Activated T-cell treated with anti-CD3 and anti-CD28 coated beads, Interleukin-2, amount 50 U/mL, for 24 hours (primary cell): ENCODE measurements around the gene PGM5.
"Not testable (repeated sequence)": the region's sequence is repeated elsewhere in the genome, so short reads cannot be mapped to it uniquely, and the experiment has no call there.

Experiments
- DNase-seq: peaks from one replicate; pipeline ENCODE4 v3.0.0-alpha.2; 2020
- H3K27ac Mint-ChIP-seq: 2 replicates; pipeline ENCODE4 v1.8.0; 2020; ENCODE audit warnings: mild to moderate bottlenecking, mixed read lengths
- H3K27me3 Mint-ChIP-seq: 2 replicates; pipeline ENCODE4 v1.8.0; 2020; ENCODE audit warnings: mixed read lengths
- H3K36me3 Mint-ChIP-seq: 2 replicates; pipeline ENCODE4 v1.8.0; 2020; ENCODE audit warnings: low read depth, mixed read lengths
- H3K4me1 Mint-ChIP-seq: 2 replicates; pipeline ENCODE4 v1.8.0; 2020; ENCODE audit warnings: low read depth, mixed read lengths
- H3K4me3 Mint-ChIP-seq: 2 replicates; pipeline ENCODE4 v1.8.0; 2020; ENCODE audit warnings: mild to moderate bottlenecking, moderate library complexity, mixed read lengths
- H3K9me3 Mint-ChIP-seq: 2 replicates; pipeline ENCODE4 v1.8.0; 2020; ENCODE audit warnings: mixed read lengths

PGM5 gene

GRCh38 chr9:68343992-68344391 is 12.4 kb upstream of the PGM5 start:
- H3K27me3 Mint-ChIP-seq, H3K27ac Mint-ChIP-seq, H3K9me3 Mint-ChIP-seq, H3K4me3 Mint-ChIP-seq, DNase-seq, H3K4me1 Mint-ChIP-seq, H3K36me3 Mint-ChIP-seq: not testable (repeated sequence)

DNA sequence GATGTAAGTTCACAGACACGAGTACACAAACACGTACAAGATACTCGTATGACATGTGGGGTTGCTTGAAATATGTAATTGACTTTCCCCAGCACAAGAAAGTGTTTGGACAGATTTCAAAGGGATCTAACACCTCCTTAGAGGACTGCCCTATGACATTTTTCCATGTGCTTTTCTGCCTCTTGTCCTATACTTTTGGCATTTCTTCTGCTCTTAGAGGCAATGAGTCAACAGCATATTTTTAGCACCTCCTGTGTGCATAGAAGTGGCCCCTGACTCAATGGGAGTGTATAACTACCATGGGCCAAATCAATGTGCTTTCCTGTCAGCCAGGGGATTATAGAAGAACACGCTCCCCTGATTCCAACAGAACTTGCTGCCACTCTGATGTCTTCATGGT is 4.7 kb upstream of the PGM5 start:
- not testable (repeated sequence) for H3K36me3 Mint-ChIP-seq, H3K9me3 Mint-ChIP-seq, H3K4me1 Mint-ChIP-seq, H3K27ac Mint-ChIP-seq, DNase-seq, H3K4me3 Mint-ChIP-seq
- H3K27me3 Mint-ChIP-seq: peaks cover 21% of the 10 kb centered on the region

- Mint-ChIP-seq H3K4me3 (peak overlapping the region; percentile 60), H3K27me3 (peaks cover 29% of the 10 kb centered on the region)
- not testable (repeated sequence) for DNase-seq, H3K9me3 Mint-ChIP-seq, H3K36me3 Mint-ChIP-seq, H3K4me1 Mint-ChIP-seq, H3K27ac Mint-ChIP-seq
Observed at GRCh38 chr9:68355993-68356379, 425 bp upstream of the PGM5 start.

DNA sequence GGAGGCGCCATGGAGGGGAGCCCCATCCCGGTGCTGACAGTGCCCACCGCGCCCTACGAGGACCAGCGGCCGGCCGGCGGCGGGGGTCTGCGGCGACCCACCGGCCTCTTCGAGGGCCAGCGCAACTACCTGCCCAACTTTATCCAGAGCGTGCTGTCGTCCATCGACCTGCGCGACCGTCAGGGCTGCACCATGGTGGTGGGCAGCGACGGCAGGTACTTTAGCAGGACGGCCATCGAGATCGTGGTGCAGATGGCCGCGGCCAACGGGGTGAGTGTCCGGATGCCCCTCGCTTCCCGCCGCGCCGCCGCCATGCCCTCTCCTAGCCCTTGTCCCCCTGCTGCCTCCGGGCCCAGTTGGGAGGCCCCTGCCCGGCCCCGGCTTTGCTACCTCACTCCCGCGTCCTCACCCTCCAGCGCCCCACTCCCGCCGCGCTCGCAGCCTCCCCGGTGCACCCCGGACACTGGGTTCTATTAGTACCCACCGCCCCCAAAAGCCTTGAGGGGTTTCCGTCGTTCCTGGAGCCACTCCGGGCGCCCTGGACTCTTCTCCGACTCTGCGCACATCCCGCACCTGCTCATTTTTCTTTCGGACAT is 806 bp downstream of the PGM5 start:
- H3K27me3 Mint-ChIP-seq: peaks cover 29% of the 10 kb centered on the region
- not testable (repeated sequence) for H3K4me3 Mint-ChIP-seq, H3K27ac Mint-ChIP-seq, DNase-seq, H3K4me1 Mint-ChIP-seq, H3K9me3 Mint-ChIP-seq, H3K36me3 Mint-ChIP-seq

DNA sequence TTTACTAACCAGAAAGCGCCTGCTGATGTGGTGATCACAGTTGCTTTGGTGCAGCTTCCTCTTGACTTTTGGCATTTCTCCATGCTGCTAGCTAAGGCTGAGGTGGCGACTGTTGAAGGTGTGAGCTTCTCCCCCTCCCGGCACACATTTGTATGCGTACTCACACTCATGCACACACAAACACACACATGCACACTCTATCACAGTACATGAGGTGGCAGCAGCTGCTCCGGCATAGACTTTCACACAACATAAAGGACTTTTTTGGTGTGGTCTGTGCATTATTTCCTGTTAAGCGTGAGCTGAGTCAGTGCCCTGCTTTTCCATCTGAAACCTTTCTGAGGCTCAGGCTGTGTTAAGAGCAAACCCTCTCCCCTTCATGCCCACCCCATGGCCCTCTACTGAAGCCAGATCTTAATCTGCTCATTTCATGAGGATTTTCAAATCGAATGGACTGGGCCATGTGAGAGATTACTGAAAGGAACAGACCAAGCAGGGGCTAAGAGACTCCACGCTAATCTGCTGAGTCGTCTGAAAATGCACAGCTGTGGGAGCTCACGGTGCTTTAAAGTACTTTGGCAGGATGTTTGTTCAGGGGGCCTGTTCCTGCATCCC is 10.6 kb downstream of the PGM5 start:
- not testable (repeated sequence) for H3K27ac Mint-ChIP-seq, H3K4me3 Mint-ChIP-seq, H3K27me3 Mint-ChIP-seq, H3K36me3 Mint-ChIP-seq, H3K9me3 Mint-ChIP-seq, H3K4me1 Mint-ChIP-seq
- peak; percentile 32 for DNase-seq

DNA sequence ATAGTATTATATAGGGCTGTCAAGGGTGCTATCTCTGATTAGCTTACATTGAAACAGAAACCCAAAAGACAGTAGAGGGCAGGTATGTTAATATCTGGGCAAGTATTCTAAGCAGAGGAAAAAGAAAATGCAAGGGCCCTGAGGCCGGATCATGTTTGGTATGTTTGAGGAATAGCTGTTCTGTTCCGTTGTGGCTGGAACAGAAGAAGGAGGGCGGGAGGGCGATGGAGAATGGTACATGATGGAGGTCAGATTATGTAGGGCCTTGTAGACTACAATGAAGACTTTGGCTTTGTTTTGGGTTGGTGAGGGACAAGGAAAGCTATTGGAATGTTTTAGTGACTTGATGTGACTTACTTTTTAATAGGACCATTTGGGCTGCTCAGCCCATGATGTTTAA is 19.4 kb downstream of the PGM5 start:
- not testable (repeated sequence) for H3K27me3 Mint-ChIP-seq, H3K36me3 Mint-ChIP-seq

GRCh38 chr9:68377723-68378122 is 21.3 kb downstream of the PGM5 start:
- DNase-seq, H3K36me3 Mint-ChIP-seq, H3K9me3 Mint-ChIP-seq, H3K27me3 Mint-ChIP-seq, H3K4me3 Mint-ChIP-seq, H3K27ac Mint-ChIP-seq, H3K4me1 Mint-ChIP-seq: not testable (repeated sequence)

More for the DNA sequence above, 19.4 kb downstream of the PGM5 start:
- not testable (repeated sequence) for H3K27ac Mint-ChIP-seq, H3K4me3 Mint-ChIP-seq, H3K9me3 Mint-ChIP-seq, DNase-seq, H3K4me1 Mint-ChIP-seq

DNA sequence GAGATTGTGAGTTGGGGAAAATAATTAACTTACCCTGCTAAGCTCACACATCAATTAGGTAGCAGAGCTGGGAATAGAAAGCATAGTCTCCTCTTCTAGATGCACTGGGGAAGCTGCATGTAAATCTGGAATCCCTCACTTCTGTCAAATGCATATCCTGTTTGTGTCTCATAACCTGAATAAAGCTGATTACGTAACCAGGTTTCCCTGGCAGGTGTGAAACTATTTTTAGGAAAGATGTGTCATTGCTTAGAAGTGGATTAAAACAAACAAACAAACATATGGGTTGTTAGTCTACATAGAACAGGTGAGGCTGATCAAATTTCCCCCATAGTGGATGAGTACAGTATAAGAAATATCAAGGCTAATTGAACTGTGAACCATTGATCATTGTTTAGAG is 27.5 kb downstream of the PGM5 start:
- not testable (repeated sequence) for H3K27me3 Mint-ChIP-seq, H3K36me3 Mint-ChIP-seq, H3K27ac Mint-ChIP-seq, H3K9me3 Mint-ChIP-seq, DNase-seq, H3K4me3 Mint-ChIP-seq, H3K4me1 Mint-ChIP-seq

DNA sequence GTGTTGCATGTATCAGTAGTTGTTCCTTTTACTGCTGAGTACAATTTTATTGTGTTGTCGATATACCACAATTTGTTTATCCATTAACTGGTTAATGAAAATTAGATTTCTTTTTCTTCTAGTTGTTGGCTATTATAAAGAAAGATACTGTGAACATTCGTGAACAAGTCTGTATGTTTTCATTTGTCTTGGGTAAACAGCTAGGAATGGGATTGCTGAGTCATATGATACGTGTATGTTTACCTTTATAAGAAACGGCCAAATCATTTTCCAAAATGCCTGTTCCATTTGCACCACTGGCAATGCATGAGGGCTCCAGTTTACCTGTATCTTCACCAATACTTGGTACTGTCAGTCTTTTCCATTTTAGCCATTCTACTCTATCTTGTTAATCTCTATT is 33.1 kb downstream of the PGM5 start:
- not testable (repeated sequence) for H3K36me3 Mint-ChIP-seq, H3K4me1 Mint-ChIP-seq, H3K27ac Mint-ChIP-seq, H3K9me3 Mint-ChIP-seq, H3K27me3 Mint-ChIP-seq, H3K4me3 Mint-ChIP-seq, DNase-seq

- H3K4me3 Mint-ChIP-seq, H3K9me3 Mint-ChIP-seq, H3K27me3 Mint-ChIP-seq, DNase-seq, H3K4me1 Mint-ChIP-seq, H3K27ac Mint-ChIP-seq, H3K36me3 Mint-ChIP-seq: not testable (repeated sequence)
Observed at GRCh38 chr9:68390737-68391136, 34.3 kb downstream of the PGM5 start.

DNA sequence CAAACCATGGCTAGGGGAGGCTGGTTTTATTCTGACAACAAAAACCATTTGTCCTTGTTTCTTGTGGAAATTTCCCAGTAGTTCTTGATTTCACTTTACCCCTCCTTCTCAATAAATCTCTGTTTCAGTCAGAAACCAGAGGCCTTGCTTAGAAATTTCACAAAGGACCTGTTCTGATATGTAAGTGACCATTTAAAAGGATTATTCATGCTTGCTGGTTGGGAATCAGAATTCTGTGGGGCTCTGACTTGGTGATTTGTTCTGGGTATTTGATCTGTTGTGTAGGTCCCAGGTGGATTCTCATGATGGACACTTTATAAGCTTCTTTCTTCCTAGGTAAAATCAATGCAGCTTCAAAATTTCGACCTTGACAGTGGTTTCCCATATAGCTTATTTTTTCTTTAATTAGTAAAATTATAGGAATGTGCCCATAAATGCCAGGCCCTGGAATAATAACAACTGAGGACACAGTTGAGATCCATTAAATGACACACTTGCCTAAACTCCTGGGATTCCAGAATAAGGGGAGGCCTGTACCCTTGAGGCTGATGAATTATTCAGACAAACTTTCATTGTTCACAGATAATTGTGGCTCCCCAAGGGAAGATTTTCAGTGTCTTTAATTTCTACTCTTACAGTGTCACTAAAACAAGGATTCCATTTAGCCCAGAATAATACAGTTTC is 40.1 kb downstream of the PGM5 start:
- not testable (repeated sequence) for H3K4me3 Mint-ChIP-seq, DNase-seq, H3K9me3 Mint-ChIP-seq, H3K27ac Mint-ChIP-seq, H3K27me3 Mint-ChIP-seq, H3K4me1 Mint-ChIP-seq, H3K36me3 Mint-ChIP-seq

DNA sequence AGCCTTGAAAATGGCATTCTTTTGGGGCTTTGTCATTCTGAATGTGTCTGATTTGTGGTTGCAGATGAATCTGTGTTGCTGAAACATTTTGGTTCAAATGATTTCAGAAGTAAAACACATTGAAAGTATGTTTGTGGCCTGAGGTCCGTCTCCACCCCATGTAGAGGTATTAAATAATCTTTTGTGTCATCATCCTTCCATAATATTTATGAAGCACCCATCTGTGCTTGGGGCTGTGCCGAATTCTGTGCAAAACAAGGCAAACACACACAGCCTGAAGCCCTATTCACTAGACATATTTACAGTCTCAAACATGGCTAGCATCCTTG is 40.6 kb downstream of the PGM5 start:
- not testable (repeated sequence) for H3K36me3 Mint-ChIP-seq, H3K4me1 Mint-ChIP-seq, H3K4me3 Mint-ChIP-seq, H3K27me3 Mint-ChIP-seq, DNase-seq, H3K27ac Mint-ChIP-seq, H3K9me3 Mint-ChIP-seq

DNA sequence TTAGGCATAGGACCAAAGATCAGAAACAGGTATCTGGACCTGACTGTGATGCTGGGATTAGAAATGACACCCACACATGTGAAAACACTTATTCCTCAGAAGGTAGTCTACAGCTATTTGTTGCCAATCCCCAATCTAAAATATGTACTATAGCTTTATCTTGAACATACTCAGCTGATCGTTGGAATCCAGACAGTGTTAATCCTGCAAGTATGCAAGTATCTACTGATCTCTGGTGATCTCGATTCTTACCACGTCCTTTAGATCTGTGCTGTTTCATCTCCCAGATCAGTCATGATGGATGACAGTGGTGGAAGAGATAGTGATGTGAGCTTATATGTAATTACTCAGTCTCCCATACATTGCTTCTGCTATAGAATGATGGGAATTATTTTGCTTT is 41.4 kb downstream of the PGM5 start:
- not testable (repeated sequence) for H3K27me3 Mint-ChIP-seq, H3K9me3 Mint-ChIP-seq, H3K4me1 Mint-ChIP-seq, H3K27ac Mint-ChIP-seq, H3K4me3 Mint-ChIP-seq, DNase-seq, H3K36me3 Mint-ChIP-seq

DNA sequence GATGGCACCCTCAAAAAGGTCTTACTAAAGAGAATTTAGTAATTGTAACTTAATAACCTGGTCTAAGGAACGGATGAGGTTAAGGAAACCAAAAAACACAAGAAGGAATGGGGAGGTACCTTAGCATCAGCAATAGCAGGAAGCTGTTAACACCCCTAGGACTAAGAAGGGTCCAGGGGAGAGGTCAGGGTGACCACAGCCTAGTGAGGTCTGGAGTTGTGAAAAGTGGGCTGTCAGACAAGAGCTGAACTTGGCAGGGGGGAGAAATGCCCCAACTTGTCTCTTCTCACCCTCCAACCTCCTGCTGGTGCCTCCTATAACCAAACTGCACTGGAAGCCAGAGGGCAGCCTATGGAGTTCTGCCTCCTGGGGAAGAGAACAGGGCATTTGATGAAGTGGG is 41.9 kb downstream of the PGM5 start:
- H3K36me3 Mint-ChIP-seq, H3K9me3 Mint-ChIP-seq, DNase-seq, H3K27ac Mint-ChIP-seq, H3K27me3 Mint-ChIP-seq, H3K4me1 Mint-ChIP-seq, H3K4me3 Mint-ChIP-seq: not testable (repeated sequence)

DNA sequence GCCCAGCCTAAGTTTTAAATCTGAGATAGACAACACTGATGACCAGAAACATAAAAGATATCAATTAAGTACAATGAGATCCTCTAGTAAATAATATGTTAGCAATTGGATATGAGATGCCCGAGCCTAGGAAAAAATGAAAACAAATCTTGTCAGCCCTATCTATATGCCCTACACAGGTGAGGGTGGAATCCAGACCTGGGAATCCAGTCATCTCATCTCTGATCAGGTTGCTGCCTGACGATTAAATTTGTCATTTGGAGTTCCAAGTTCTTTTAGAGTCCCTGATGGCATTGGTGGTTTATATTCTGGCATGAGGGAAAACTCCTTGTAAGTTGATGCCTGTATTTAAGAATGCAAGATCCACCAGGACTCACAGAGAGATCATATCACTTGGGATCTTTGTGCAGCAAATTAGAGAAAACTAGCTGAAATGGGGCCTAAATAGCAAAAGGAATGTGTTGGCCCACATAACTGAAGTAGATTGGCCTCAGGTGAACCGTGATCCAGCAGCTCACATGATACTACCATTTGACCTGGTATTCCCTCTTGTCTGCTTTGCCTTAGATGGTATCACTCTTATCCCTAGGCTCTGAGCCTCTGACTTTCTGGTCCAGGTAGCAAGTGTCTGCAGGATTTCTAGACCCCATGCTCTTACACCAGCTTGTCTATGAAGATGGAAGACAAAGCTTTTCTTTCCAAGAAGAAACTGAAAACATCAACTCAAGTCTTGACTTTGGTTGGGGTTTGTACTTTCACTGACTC is 48.2 kb downstream of the PGM5 start:
- not testable (repeated sequence) for H3K27me3 Mint-ChIP-seq, H3K9me3 Mint-ChIP-seq, DNase-seq, H3K4me3 Mint-ChIP-seq, H3K36me3 Mint-ChIP-seq, H3K27ac Mint-ChIP-seq, H3K4me1 Mint-ChIP-seq
